ENCODE measurements around the gene LY6G5B.

DNA sequence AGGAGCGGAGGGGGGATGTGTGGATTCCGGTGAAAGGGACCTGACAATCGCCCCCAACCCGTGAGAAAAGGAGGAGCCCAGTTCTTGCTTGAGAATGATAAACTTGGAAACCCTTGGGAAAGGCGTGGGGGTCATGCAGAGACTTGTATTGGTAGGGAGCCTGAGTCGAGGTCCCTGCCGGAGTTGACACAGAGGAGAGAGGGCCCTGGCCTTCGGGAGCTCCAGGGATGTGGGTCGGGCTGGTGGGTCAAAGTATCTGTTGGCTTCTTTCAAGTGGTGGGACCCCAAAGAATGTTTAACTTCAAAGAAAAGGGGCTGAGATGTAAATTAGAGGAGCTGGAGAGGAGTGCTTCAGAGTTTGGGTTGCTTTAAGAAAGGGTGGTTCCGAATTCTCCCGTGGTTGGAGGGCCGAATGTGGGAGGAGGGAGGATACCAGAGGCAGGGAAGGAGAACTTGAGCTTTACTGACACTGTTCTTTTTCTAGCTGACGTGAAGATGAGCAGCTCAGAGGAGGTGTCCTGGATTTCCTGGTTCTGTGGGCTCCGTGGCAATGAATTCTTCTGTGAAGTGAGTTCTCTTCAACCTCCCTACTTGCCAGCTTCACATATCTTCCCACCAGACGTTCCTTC lies 3.3 kb upstream of the LY6G5B start:
- TF ChIP-seq POLR2A (IDR thresholded peaks at IDR 0.05): no peak
- no peak for TF ChIP-seq CTCF (IDR thresholded peaks at IDR 0.05)
- TF ChIP-seq EP300 (IDR thresholded peaks at IDR 0.05): no peak

All from ovary (tissue), 3 donors.